WTC11 (cell line): ENCODE results near the gene KIAA2012. TPM values are rescaled to one million over a fixed set of nuclear protein-coding genes. Genes with fewer than 3 reads are reported as not detected.
A peak's percentile ranks its signal among the peaks of the same experiment; 100 is the strongest.

Experiments used
- ATAC-seq: fragments of 200-7000 bp; cut with Tn5 transposase; 2 replicates; pipeline ENCODE4 v1.10.0; 2021; ENCODE audit warnings: mild to moderate bottlenecking, moderate library complexity
- CTCF ChIA-PET: fragments of 300-600 bp; sonication (Branson Sonifier 250); formaldehyde crosslinking; loops from one replicate; lab custom pipeline; 2021; ENCODE audit warnings: antibody characterized with exemption; lab: Charles Lee
- POLR2A ChIA-PET: fragments of 350-600 bp; sonication (Branson Sonifier 250); formaldehyde crosslinking; loops from one replicate; lab custom pipeline; 2021; ENCODE audit warnings: antibody characterized with exemption; lab: Charles Lee
- DNase-seq: peaks from one replicate; pipeline ENCODE4 v3.0.0; 2021; ENCODE audit warnings: low spot score
- H3K27ac Mint-ChIP-seq: 2 replicates; pipeline ENCODE4 v1.8.0; 2021; ENCODE audit warnings: mixed read lengths
- H3K27me3 Mint-ChIP-seq: 2 replicates; pipeline ENCODE4 v1.8.0; 2021; ENCODE audit warnings: low read depth, mild to moderate bottlenecking, moderate library complexity, mixed read lengths
- H3K36me3 Mint-ChIP-seq: 2 replicates; pipeline ENCODE4 v1.8.0; 2021; ENCODE audit warnings: mixed read lengths
- H3K4me1 Mint-ChIP-seq: 2 replicates; pipeline ENCODE4 v1.8.0; 2022; ENCODE audit warnings: mixed read lengths
- H3K4me3 Mint-ChIP-seq: 2 replicates; pipeline ENCODE4 v1.8.0; 2021; ENCODE audit warnings: mild to moderate bottlenecking, moderate library complexity, mixed read lengths
- H3K9me3 Mint-ChIP-seq: 2 replicates; pipeline ENCODE4 v1.8.0; 2021; ENCODE audit warnings: mixed read lengths
- AFF4 ChIP-seq: sonication (generic); formaldehyde crosslinking; IDR thresholded peaks from 2 replicates; pipeline ENCODE4 v1.8.1; 2023; ENCODE audit warnings: mild to moderate bottlenecking, missing genetic modification reagents, borderline replicate concordance
- AR ChIP-seq: fragments of 250-450 bp; sonication (Bioruptor Pico); IDR thresholded peaks from 2 replicates; pipeline ENCODE4 v1.9.0; 2021; ENCODE audit warnings: mild to moderate bottlenecking
- IRF2 ChIP-seq: sonication (generic); formaldehyde crosslinking; IDR thresholded peaks from 2 replicates; pipeline ENCODE4 v1.8.0; 2022; ENCODE audit warnings: low read depth, missing genetic modification reagents, borderline replicate concordance
- NFYB ChIP-seq: sonication (generic); formaldehyde crosslinking; conservative IDR thresholded peaks from 2 replicates; pipeline ENCODE4 v1.8.0; 2022; ENCODE audit warnings: low read depth, missing genetic modification reagents
- PRDM15 ChIP-seq: sonication (generic); formaldehyde crosslinking; IDR thresholded peaks from 2 replicates; pipeline ENCODE4 v1.8.0; 2022; ENCODE audit warnings: missing genetic modification reagents
- RELA ChIP-seq: sonication (generic); formaldehyde crosslinking; IDR thresholded peaks from 2 replicates; pipeline ENCODE4 v1.8.1; 2022; ENCODE audit warnings: missing genetic modification reagents, mild to moderate bottlenecking, borderline replicate concordance
- SP1 ChIP-seq: sonication (generic); formaldehyde crosslinking; conservative IDR thresholded peaks from 2 replicates; pipeline ENCODE4 v1.8.1; 2022; ENCODE audit warnings: missing genetic modification reagents
- ZMAT4 ChIP-seq: fragments of 250-450 bp; sonication (Bioruptor Pico); IDR thresholded peaks from 2 replicates; pipeline ENCODE4 v1.9.0; 2021; ENCODE audit warnings: mild to moderate bottlenecking
- total RNA-seq: library from RNA; stranded (reverse); gene quantifications from 3 replicates; pipeline ENCODE4 v1.2.3, GENCODE V29; 2021
- TF ChIP-seq, protein P1 (sequence below): fragments of 250-450 bp; sonication (Bioruptor Pico); conservative IDR thresholded peaks from 2 replicates; pipeline ENCODE4 v1.9.0; 2021; ENCODE audit warnings: mild to moderate bottlenecking
- TF ChIP-seq, protein P2 (sequence below): fragments of 250-450 bp; sonication (Bioruptor Pico); IDR thresholded peaks from 2 replicates; pipeline ENCODE4 v1.9.0; 2021; ENCODE audit warnings: mild to moderate bottlenecking, borderline replicate concordance
- TF ChIP-seq, protein P3 (sequence below): sonication (generic); formaldehyde crosslinking; IDR thresholded peaks from 2 replicates; pipeline ENCODE4 v1.8.0; 2023; ENCODE audit warnings: missing genetic modification reagents, mild to moderate bottlenecking, borderline replicate concordance

The KIAA2012 gene
- total RNA-seq, 1 experiment from 2014 or later: not detected

- DNase-seq (no peak), ATAC-seq (no peak)
- Mint-ChIP-seq H3K4me1 (peaks cover 47% of the 10 kb centered on the region), H3K9me3 (no peaks in the 10 kb centered on the region), H3K27ac (peak overlapping the region; percentile 64; the same call in 1 of the 2 replicates), H3K36me3 (no peaks in the 10 kb centered on the region; the same call in 1 of the 2 replicates), H3K27me3 (peaks cover 12% of the 10 kb centered on the region), H3K4me3 (peak overlapping the region; percentile 73; the same call in 1 of the 2 replicates)
- CTCF ChIA-PET: interaction anchor here (1.0 kb wide), 1 partner anchor 225 kb away, joined by 3 read pairs; no protein-coding TSS in a partner anchor
- POLR2A ChIA-PET: interaction anchor here (0.6 to 1.4 kb wide), 3 partner anchors 11 to 169 kb away, joined by 3 to 5 read pairs (median 4); no protein-coding TSS in a partner anchor
- TF ChIP-seq IRF2 (peak; percentile 16; the same call in 1 of the 2 replicates), SP1 (CRISPR knock-in tag) (0 out of 2 replicates have a peak, but pooled peaks have one; percentile 11), PRDM15 (CRISPR knock-in tag) (no peak), AR (CRISPR knock-in tag) (no peak), AFF4 (no peak), ZMAT4 (CRISPR knock-in tag) (no peak), NFYB (CRISPR knock-in tag) (no peak), RELA (CRISPR knock-in tag) (peak; percentile 72; the same call in 1 of the 2 replicates)
- TF ChIP-seq, protein P1, sequence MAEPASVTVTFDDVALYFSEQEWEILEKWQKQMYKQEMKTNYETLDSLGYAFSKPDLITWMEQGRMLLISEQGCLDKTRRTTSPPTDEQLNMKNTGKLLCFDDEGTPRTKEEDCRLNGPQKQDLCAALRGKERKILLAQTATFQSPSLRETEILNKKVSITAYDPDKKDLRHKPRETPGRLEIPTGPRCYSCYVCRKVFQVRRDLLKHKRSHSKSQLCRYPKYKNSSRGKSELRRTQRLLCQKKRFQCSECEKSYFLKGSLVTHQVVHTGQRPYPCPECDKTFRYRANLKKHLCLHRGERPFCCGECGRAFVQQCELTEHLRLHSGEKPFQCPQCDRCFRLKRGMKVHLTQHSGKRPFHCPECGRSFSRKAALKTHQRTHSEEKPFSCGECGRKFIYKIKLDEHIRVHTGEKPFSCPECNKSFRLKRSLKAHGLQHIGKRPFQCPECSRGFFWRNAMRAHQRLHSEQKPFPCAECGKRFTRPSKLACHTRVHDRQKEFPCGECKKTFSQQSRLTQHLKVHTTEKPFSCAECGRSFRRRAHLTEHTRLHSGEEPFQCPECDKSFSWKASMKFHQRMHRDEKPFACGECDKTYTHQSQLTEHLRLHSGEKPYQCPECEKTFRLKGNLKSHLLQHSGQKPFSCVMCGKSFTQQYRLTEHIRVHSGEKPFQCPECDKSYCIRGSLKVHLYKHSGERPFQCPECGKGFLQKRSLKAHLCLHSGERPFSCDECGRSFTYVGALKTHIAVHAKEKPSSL (CRISPR knock-in tag): no peak
- TF ChIP-seq, protein P2, sequence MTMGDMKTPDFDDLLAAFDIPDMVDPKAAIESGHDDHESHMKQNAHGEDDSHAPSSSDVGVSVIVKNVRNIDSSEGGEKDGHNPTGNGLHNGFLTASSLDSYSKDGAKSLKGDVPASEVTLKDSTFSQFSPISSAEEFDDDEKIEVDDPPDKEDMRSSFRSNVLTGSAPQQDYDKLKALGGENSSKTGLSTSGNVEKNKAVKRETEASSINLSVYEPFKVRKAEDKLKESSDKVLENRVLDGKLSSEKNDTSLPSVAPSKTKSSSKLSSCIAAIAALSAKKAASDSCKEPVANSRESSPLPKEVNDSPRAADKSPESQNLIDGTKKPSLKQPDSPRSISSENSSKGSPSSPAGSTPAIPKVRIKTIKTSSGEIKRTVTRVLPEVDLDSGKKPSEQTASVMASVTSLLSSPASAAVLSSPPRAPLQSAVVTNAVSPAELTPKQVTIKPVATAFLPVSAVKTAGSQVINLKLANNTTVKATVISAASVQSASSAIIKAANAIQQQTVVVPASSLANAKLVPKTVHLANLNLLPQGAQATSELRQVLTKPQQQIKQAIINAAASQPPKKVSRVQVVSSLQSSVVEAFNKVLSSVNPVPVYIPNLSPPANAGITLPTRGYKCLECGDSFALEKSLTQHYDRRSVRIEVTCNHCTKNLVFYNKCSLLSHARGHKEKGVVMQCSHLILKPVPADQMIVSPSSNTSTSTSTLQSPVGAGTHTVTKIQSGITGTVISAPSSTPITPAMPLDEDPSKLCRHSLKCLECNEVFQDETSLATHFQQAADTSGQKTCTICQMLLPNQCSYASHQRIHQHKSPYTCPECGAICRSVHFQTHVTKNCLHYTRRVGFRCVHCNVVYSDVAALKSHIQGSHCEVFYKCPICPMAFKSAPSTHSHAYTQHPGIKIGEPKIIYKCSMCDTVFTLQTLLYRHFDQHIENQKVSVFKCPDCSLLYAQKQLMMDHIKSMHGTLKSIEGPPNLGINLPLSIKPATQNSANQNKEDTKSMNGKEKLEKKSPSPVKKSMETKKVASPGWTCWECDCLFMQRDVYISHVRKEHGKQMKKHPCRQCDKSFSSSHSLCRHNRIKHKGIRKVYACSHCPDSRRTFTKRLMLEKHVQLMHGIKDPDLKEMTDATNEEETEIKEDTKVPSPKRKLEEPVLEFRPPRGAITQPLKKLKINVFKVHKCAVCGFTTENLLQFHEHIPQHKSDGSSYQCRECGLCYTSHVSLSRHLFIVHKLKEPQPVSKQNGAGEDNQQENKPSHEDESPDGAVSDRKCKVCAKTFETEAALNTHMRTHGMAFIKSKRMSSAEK (CRISPR knock-in tag): no peak
- TF ChIP-seq, protein P3, sequence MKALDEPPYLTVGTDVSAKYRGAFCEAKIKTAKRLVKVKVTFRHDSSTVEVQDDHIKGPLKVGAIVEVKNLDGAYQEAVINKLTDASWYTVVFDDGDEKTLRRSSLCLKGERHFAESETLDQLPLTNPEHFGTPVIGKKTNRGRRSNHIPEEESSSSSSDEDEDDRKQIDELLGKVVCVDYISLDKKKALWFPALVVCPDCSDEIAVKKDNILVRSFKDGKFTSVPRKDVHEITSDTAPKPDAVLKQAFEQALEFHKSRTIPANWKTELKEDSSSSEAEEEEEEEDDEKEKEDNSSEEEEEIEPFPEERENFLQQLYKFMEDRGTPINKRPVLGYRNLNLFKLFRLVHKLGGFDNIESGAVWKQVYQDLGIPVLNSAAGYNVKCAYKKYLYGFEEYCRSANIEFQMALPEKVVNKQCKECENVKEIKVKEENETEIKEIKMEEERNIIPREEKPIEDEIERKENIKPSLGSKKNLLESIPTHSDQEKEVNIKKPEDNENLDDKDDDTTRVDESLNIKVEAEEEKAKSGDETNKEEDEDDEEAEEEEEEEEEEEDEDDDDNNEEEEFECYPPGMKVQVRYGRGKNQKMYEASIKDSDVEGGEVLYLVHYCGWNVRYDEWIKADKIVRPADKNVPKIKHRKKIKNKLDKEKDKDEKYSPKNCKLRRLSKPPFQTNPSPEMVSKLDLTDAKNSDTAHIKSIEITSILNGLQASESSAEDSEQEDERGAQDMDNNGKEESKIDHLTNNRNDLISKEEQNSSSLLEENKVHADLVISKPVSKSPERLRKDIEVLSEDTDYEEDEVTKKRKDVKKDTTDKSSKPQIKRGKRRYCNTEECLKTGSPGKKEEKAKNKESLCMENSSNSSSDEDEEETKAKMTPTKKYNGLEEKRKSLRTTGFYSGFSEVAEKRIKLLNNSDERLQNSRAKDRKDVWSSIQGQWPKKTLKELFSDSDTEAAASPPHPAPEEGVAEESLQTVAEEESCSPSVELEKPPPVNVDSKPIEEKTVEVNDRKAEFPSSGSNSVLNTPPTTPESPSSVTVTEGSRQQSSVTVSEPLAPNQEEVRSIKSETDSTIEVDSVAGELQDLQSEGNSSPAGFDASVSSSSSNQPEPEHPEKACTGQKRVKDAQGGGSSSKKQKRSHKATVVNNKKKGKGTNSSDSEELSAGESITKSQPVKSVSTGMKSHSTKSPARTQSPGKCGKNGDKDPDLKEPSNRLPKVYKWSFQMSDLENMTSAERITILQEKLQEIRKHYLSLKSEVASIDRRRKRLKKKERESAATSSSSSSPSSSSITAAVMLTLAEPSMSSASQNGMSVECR: peak; percentile 24; the same call in 1 of the 2 replicates
Measured at GRCh38 chr2:202034249-202035088, 38.6 kb upstream of the KIAA2012 start.
